T-helper 1 cell (primary cell): Measurements from ENCODE around the gene DTX1.

Experiments used
- DNase-seq, 5 donors: peaks; one replicate each; pipeline ENCODE4 v3.0.0-alpha.2; 2012 to 2020

DTX1 gene

GRCh38 chr12:113095405-113095804, 38.9 kb downstream of the DTX1 start:
- no peak for DNase-seq

GRCh38 chr12:113096675-113097461, 40.3 kb downstream of the DTX1 start:
- DNase-seq, result no peak

- DNase-seq, result no peak
Measured at GRCh38 chr12:113097716-113098440, 41.3 kb downstream of the DTX1 start.

GRCh38 chr12:113098441-113099028, 42.0 kb downstream of the DTX1 start:
- DNase-seq, result peak in 4 of 5 donors; percentile 30 to 57 (median 46)

- DNase-seq, result no peak
Measured at GRCh38 chr12:113099364-113099763, 42.8 kb downstream of the DTX1 start.

- DNase-seq, result no peak
Measured at GRCh38 chr12:113099764-113100163, 43.2 kb downstream of the DTX1 start.

GRCh38 chr12:113101751-113102150, 45.2 kb downstream of the DTX1 start:
- no peak for DNase-seq

- DNase-seq, result no peak
Measured at GRCh38 chr12:113102811-113103210, 46.3 kb downstream of the DTX1 start.

GRCh38 chr12:113103756-113104450, 47.4 kb downstream of the DTX1 start:
- peak in 4 of 5 donors; percentile 42 to 65 (median 58) for DNase-seq

GRCh38 chr12:113104953-113105510, 48.5 kb downstream of the DTX1 start:
- no peak for DNase-seq

- no peak for DNase-seq
Measured at GRCh38 chr12:113105606-113106271, 49.2 kb downstream of the DTX1 start.

- DNase-seq, result no peak
Measured at GRCh38 chr12:113106361-113106760, 49.8 kb downstream of the DTX1 start.

GRCh38 chr12:113108308-113108707, 51.8 kb downstream of the DTX1 start:
- DNase-seq, result no peak

- DNase-seq, result no peak
Measured at GRCh38 chr12:113109360-113109759, 52.8 kb downstream of the DTX1 start.

- DNase-seq, result no peak
Measured at GRCh38 chr12:113109872-113110599, 53.5 kb downstream of the DTX1 start.

- DNase-seq, result no peak
Measured at GRCh38 chr12:113111247-113111646, 54.7 kb downstream of the DTX1 start.

GRCh38 chr12:113112043-113112899, 55.7 kb downstream of the DTX1 start:
- no peak for DNase-seq

GRCh38 chr12:113113397-113113796, 56.9 kb downstream of the DTX1 start:
- no peak for DNase-seq

- DNase-seq, result no peak
Measured at GRCh38 chr12:113114447-113115178, 58.1 kb downstream of the DTX1 start.
